HG03135 (cell line): ENCODE results near the gene TAF11.
"Not testable (repeated sequence)": the region's sequence is repeated elsewhere in the genome, so short reads cannot be mapped to it uniquely, and the experiment has no call there.

Experiments used
- ATAC-seq: cut with Tn5 transposase; IDR thresholded peaks from one replicate; pipeline ENCODE4 v1.9.1; 2021; ENCODE audit warnings: mild to moderate bottlenecking, moderate library complexity; ENCODE audit not compliant: unreplicated experiment

Gene TAF11, protein sequence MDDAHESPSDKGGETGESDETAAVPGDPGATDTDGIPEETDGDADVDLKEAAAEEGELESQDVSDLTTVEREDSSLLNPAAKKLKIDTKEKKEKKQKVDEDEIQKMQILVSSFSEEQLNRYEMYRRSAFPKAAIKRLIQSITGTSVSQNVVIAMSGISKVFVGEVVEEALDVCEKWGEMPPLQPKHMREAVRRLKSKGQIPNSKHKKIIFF

DNA sequence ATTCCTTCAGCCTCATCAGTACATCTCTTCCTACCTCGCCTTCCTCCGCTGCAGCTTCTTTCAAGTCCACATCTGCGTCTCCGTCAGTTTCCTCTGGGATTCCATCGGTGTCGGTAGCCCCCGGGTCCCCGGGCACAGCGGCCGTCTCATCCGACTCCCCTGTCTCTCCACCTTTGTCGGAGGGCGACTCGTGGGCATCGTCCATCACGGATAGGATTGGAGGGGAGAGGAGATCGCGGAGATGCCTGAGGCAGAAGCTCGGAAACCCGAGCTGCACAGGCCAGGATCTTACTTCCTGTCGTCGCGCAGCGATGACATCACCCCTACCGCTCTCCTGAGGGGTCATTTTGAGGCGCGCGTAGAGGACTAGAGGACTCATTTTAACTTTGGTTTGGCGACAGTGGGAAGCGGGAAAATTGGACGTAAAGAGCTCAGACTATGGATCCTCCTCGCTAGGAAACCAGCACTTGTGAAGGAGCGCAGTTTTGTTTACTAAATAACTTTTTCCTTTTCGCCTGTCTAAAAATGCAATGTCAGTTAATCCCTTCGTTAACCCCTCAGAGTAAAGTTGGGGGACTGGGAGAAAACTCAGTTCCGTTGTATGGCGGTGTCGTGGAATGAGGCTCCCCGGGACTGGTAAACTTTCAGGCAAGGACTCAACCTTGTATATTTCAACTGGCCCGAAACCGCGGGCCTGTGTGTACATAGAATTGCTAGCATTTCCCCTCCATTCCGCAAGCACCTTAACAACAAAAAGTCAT lies at the start of gene TAF11:
Gene TAF11 (minus strand): TSS at position 290 of the 761 bp plus-strand sequence. CDS start 85 bp downstream, at position 205.
- ATAC-seq: peak; percentile 78

DNA sequence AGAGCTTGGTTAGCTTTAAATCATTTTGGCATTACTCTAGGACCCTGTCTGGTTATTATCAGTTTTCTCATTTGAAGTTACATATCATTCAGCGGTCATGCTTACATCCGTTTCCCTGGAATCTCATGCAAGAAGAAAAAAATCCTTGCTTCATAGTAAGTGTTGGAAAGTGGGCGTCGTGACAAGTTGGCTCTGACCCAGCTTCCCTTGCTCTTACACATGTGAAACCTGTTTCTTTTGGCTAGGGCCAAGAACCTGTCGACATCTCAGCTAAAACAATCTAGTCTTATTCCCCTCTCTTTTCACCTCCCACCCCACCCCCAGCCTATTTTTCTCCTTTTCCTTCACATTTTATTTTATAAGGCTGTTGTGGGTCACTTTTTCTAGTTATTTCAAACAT lies 46.7 kb upstream of the TAF11 start:
- ATAC-seq: no peak

DNA sequence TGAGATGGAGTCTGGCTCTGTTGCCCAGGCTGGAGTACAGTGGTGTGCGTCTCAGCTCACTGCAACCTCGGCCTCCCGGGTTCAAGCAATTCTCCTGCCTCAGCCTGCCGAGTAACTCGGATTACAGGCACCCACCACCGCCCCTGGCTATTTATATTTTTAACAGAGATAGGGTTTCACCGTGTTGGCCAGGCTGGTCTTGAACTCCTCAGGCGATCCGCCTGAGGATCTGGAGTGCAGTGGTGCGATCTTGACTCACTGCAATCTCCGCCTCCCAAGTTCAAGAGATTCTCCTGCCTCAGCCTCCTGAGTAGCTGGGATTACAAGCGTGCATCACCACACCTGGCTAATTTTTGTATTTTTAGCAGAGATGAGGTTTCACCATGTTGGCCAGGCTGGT lies 44.4 kb upstream of the TAF11 start:
- ATAC-seq: not testable (repeated sequence)

DNA sequence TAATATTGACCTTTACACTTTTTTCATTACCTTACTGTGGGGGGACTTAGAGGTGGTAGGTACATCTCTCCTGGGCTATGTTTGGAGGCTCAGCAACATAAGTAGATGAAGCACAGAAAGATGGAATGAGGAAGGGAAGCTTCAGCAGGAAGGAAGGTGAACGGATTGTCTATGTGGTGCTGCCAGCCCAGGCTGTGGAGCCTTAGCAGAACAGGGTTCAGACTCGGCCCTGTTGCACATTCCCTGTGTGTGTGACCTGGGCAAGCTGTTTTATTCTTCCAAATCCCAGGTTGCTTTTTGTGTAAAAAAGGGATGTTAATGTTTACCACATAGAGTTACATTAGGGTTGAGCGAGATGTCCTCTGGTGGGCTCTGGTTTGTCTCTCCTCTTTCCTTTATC lies 42.4 kb upstream of the TAF11 start:
- ATAC-seq: no peak

DNA sequence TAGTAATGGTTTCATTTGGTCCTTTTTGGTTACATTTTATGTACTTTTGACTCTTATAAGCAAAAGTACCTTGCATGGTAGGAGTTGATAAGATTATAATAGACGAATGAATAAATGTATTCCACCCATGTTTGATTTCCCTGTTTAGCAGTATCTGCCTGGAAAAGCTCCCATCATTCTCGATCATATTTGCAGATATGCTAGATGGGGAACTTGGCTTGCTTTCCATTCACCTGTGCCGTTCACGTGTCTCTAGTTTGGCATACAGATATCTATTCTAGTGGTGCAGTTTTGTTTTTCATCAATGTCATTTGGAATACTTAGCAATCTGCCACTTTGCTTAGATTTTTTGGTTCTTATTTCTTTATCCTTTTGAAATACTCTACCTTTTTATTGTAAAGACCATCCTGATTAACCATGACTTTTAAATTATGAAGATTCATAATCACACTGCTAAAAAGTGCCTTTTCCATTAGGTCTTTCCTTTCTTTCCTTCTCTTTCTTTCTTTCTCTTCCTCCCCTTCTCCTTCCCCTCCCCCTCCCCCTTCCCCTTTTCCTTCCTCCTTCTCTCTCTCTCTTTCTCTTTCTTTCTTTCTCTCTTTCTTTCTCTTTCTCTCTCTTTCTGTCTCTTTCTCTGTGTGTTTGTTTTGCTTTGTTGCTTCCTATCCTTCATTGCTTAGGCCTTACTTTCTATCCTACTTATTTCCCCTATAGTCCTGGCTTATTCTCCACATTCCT lies 41.6 kb upstream of the TAF11 start:
- no peak for ATAC-seq

DNA sequence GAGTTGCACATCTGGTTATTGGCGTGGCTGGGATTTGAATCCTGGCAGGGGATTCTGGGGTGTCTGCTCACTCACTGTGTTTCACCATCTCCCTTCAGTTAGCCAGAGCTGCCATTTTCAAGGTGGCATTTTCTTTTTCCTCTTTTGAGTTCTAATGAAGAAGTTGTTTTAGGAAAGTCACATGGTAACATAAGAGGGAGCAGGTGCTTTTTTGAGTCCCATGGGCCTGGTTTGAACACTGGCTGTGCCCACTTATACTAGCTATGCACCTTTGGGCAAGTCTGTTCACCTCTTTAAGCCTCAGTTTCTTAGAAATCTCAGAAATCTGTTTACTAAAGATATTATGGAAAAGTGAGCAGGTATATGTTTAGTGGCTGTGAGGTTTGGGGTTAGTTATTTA lies 40.9 kb upstream of the TAF11 start:
- no peak for ATAC-seq

DNA sequence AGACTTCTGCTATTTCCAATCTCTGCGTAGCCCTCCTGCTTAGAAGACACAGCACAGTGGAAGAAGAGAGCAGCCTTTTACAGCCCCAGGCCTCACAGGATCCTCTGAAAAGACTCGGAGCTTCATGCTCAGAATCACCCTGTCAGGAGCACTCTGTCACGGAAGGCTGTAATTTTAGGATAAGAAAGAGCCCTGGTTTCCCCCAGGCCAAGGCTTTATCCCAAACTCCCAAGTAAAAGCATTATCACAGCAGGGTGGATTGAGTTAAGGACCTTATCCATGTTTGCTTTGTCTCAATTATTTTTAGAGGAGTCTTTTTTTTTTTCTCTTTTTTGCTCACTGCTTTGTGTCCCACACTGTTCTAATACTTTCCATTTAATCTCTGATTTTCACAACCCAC lies 40.4 kb upstream of the TAF11 start:
- ATAC-seq: no peak

DNA sequence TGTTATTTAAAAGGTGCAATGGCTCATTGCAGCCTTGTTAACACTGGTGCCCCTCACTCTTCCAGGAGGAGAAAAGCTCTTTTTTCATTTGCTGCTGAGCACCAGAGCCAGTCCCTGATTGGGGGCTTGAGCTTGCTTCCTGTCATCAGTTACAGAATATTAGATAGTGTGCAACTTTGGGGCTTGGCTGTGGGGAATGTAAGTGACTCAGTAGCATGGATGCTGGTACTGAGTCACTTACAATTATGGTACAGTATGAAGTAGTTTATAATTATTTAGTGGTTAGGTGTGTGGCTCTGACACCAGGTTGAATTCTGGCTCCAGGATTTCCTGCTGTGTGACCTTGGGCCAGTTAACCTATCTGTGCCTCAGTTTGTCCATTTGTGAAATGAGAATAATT lies 38.8 kb upstream of the TAF11 start:
- no peak for ATAC-seq

DNA sequence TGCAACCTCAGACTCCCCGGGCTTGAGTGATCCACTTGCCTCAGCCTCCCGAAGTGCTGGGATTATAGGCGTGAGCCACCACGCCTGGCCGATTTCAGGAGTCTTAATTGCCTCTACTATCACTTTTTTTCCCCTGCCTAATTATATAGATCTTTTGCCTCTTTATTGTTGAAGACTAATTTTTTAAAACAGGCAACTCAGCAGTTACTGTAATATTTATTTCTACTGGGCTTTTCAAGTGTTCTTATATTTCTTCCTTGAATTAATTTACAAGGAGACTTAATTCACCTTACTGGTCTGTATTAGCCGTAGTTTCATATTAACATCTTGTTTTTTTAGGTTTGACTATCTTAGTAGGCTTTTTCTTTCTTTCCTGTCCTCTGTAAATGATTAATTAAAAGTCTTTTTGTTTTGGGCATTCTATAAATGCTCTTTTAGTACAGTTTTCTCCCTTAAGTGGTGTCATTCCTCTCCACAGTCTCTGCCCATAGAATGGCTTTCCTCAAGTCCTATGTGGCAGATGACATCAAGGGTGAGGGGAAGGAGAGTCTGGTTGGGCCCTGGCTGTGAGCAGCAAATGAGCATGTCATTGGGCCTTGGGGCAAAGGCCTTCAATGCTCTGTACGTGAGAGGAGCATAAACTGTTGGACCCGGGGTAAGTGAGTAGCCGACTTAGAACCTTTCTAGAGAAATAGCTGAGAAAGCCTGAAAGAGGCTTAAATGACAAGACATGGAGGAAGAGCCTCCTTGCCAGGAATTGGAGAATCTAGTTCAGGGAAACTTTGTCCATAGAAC lies 37.2 kb upstream of the TAF11 start:
- ATAC-seq: no peak

DNA sequence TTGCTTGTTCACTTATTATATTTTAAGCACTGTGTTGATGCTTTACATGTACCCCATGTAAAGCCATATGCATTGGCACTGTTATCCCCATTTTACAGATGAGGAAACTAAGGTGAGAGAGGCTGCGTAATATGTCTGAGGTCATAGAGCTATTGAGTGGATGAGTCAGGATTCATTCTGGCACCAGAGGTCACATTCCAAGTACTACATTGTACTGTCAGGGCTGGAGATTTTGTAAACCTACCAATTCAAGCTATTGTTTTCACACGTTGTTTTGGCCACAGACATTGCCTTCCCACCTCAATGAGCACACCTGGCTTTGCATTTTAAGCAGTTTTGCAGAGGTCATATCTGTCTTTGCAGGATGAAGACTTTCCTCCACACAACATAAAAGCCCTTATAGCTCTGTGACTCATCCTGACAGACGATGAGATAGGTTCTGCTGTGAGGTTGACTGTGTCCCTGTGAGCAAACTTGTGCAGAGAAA lies 34.4 kb upstream of the TAF11 start:
- ATAC-seq: no peak

DNA sequence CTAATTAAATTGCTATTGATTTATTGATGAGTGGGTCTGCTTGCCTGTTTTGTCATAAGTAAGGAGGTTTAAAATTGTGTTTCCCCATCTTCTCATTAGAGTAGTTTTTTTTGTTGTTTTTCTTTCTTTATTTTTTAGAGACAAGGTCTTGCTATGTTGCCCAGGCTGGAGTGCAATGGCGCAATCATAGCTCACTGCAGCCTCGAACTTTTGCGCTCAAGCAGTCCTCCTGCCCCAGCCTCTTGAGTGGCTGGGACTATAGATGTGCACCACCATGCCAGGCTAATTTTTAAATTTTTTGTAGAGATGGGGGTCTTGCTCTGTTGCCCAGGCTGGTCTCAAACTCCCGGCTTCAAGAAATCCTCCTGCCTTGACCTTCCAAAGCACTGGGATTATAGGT lies 32.3 kb upstream of the TAF11 start:
- ATAC-seq: no peak

DNA sequence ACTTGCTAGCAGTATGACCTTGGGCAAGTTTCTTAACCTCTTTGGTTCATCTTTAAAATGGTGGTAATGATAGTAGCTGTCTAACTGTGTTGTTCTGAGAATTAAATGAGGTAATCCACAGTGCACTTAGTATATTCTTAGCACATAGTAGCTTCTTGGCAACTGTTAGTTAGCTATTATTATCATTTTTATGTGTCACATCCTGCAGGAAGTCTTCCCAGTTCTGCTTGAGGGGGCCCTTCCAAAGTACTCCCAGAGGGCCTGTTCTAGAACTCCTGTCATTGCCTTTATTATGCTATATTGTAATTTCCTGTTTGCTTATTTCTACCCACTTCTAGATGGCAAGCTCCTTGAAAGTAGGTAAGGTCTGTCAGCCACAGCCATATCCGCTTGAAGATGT lies 31.8 kb upstream of the TAF11 start:
- no peak for ATAC-seq

DNA sequence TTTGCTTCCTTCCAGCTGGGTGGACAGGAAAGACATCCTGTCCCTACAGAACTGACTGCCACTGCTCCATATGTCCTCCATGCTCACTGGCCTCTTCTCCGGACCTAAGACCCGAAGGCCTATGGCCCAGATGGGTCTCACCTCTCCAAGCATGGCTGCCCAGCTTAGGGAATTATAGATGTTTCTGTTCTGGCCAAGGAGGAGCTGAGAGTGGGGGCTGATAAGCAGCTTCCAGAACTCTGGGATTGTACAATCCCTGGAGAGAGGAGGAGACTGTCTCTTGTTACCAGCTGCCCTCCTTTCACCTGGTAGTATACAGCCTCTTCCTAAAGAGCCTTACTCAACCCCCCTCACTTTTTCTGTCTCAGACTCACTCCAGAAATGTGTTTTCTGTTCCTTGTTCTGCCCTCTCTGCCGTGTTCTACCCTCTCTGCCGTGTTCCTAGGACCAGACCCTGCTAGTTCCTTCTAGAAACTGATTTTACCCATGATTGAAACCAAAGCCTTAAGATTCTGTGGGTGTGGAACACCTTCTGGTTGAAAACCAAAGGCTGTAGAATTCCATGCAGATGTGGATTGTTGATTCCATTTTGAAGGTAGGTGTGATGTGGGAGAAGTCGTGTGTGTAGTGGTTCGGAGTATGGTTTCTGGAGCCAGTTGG lies 29.9 kb upstream of the TAF11 start:
- ATAC-seq: no peak

DNA sequence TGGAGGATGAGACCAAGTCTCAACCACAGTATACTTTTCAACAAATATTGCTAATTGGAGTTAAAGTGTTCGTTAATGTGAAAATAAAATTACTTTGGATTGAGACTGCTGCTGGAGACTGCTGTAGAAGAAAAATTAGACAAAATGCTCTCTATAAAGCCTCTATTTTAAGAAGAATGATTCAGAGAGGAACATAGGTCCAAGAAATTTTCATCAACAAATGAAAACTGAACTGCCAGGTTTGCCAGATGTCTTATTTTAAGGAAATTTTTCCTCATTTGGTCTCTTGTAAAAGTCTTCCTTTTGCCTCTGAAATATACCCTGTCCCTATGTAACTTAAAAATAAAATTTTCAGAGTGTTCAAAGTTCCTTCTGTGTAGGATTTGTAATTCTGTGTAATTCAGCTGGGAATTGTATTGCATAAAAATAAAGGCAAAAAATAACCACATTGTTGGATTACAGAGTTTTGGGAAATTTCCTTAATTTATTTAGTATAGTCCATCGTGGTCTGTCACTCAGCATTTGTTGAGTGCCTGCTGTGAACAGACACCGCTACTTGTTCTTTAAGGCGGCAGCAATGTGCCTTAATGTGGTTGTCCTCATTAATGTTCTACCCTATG lies 28.6 kb upstream of the TAF11 start:
- ATAC-seq: no peak

DNA sequence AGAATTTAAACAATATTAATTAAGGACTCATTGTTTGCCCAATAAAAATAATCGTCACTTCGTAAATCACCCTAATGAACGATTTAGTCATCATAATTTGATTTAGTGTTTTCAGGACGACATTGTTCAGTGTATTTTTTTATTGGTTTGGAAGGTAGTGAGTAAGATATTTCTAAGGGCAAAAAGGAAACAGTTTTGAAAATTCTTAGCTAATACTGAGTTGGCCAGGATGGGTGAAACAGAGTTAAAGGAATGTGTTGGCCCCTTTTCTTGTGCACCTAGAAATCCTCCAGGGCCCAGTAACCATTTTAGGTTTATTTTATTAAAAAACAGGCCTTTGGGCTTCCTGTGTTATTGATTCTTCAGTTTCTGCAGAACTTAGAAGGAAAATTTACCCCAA lies 26.5 kb upstream of the TAF11 start:
- no peak for ATAC-seq

DNA sequence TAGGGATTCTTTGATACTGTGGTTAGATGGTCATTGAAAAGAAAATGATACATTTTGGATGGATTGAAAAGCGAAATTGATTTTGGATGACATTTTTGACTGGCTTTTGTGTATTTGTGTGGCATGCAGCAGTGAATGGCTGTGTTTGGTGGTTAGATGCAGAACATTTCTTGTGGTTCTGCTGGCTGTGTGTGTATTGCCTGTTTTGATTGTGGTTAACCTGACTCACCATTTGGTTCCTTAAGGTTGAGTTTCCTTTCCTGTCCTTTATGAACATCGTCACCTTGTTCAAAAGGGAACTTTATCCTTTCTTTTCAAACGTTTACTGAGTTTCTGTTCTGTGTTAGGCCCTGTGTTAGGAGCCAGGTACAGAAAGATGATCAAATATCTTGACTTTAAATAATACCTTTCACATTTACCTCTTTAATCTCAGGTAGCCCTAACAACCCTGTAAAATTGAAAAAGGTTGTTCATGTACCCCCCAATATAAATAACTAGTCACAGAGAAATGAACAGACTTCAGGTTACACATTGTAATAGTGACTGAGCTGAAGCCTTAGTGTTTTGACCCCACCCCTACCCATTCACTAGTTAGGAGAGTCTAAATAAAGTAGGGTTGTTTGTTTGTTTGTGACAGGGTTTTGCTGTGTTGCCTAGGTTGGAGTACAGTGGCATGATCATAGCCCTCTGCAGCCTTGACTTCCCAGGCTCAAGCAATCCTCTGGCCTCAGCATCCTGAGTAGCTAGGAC lies 25.0 kb upstream of the TAF11 start:
- peak; percentile 74 for ATAC-seq

DNA sequence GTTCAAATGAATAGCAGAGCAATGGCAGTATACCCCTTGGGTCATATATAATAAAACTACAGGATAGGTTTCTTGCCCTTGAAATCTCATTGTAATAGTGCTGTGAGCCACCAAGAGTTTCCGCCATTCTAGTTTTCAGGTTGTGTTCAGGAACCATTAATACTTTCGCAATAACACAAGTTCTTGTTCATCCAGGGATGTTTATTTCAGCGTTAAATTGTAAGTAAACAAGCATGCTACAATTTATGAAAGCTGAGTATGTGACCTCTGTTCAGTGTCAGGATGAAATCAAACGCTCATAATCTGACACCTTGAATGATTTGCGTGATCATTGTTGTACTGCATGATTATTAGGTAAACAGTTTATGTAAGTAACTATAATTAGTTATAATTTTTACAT lies 24.0 kb upstream of the TAF11 start:
- ATAC-seq: no peak

DNA sequence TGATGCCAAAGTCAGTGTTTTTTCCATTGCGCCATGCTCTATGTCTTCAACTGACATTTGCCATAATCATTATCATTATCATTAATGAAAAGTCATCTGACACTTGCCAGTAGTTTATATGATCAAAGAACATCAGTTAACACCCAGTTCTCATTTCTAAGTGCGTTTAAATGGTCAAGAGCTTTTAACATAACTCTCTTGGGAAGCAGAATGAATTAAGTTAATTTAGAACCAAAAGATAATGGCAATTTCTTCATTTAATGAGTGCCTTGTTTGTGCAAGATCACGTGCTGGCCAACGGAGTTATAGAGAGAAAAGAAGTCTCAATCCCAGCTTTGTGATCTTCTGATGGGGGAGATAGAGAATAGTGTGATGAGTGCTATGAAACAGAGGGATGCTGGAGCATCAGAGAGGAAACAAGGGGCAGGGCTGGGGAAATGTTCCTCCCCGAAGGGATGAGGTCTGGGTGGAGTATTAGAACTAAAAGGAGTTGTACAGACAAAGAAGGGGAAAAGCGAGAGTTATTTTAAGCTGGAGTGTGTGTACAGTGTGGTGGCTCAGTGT lies 21.6 kb upstream of the TAF11 start:
- ATAC-seq: no peak

DNA sequence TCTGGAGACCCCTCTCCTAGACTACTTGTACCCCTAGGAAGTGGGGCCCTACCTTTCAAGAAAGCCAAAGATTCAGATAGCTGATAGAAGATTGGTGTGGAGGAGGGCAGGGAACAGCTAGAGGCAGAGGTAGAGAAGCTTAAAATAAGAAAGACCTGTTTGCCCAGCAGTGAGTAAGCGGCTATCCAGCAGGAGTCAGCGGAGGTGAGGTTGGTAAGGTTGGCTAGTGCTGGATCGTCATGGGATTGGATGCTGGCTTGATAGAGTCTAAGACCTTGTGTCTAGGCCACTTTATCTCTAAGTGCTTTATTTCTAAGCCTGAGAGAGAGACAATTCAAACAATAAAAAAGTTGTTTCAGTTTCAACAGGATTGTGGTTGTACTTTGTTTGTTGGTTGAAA lies 20.4 kb upstream of the TAF11 start:
- no peak for ATAC-seq
